ENCODE results near the gene NAPEPLD.
"Not testable (repeated sequence)": the region's sequence is repeated elsewhere in the genome, so short reads cannot be mapped to it uniquely, and the experiment has no call there.

Gene NAPEPLD

GRCh38 chr7:103152744-103153617, 4.1 kb upstream of the NAPEPLD start:
- not testable (repeated sequence) for H3K27me3 Mint-ChIP-seq; DNase-seq; H3K4me3 Mint-ChIP-seq; ATAC-seq (replicated peaks); H3K9me3 Mint-ChIP-seq
- Mint-ChIP-seq H3K27ac (peak overlapping the region in 1 of 2 donors; percentile 49), H3K4me1 (ENCODE audit: low read depth in 2 of 2) (peaks cover 20% of the 10 kb centered on the region in 2 donors), H3K36me3 (ENCODE audit: insufficient read depth) (peaks cover 15% of the 10 kb centered on the region)

DNA sequence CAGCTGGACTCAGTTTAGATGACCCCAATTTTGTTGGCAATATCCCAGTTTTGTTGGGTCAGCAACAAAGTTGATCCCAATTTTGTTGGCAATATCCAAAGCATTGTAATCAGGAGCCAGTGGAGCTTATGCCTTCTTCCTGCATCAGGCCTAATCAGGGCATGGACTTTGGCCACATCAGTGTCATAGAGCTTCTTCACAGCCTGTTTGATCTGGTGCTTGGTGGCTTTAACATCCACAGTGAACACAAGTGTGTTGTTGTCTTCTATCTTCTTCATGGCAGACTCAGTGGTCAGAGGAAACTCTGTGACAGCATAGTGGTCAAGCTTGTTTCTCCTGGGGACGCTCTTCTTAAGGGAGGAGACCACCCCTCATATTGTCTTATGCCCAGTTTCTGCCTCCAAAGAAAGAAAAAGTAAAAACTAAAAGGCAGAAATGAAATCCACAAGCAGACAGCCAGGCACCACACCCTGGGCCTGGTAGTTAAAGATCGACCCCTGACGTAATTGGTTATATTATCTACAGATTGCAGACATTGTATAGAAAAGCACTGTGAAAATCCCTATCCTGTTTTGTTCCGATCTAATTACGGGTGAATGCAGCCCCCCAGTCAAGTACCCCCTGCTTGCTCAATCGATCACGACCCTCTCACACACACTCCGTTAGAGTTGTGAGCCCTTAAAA, 3.2 kb upstream of the NAPEPLD start:
- H3K27ac Mint-ChIP-seq = peak overlapping the region in 1 of 2 donors; percentile 49
- not testable (repeated sequence) for DNase-seq; H3K9me3 Mint-ChIP-seq; H3K27me3 Mint-ChIP-seq; ATAC-seq (replicated peaks); H3K4me3 Mint-ChIP-seq
- peaks cover 15% of the 10 kb centered on the region for H3K36me3 Mint-ChIP-seq (ENCODE audit: insufficient read depth)
- peaks cover 24 to 25% of the 10 kb centered on the region in 2 donors for H3K4me1 Mint-ChIP-seq (ENCODE audit: low read depth in 2 of 2)

GRCh38 chr7:103150192-103150591, 1.3 kb upstream of the NAPEPLD start:
- ATAC-seq (replicated peaks) = no peak
- Mint-ChIP-seq H3K4me3 (peak overlapping the region; percentile 96 to 98), H3K27ac (no peak overlapping the region)

GRCh38 chr7:103149808-103150180, 895 bp upstream of the NAPEPLD start:
- H3K4me3 Mint-ChIP-seq = peak overlapping the region; percentile 96 to 98
- H3K36me3 Mint-ChIP-seq (ENCODE audit: insufficient read depth) = peaks cover 17% of the 10 kb centered on the region
- no peaks in the 10 kb centered on the region for H3K9me3 Mint-ChIP-seq
- DNase-seq (no peak), ATAC-seq (replicated peaks) (no peak)
- H3K27me3 Mint-ChIP-seq = no peaks in the 10 kb centered on the region
- H3K27ac Mint-ChIP-seq = peak overlapping the region; percentile 95 to 96
- H3K4me1 Mint-ChIP-seq (ENCODE audit: low read depth in 2 of 2) = peaks cover 21 to 31% of the 10 kb centered on the region in 2 donors

More at GRCh38 chr7:103150192-103150591, 1.3 kb upstream of the NAPEPLD start:
- H3K27me3 Mint-ChIP-seq = no peaks in the 10 kb centered on the region
- DNase-seq = no peak
- peaks cover 15% of the 10 kb centered on the region for H3K36me3 Mint-ChIP-seq (ENCODE audit: insufficient read depth)
- peaks cover 21 to 31% of the 10 kb centered on the region in 2 donors for H3K4me1 Mint-ChIP-seq (ENCODE audit: low read depth in 2 of 2)
- no peaks in the 10 kb centered on the region for H3K9me3 Mint-ChIP-seq

DNA sequence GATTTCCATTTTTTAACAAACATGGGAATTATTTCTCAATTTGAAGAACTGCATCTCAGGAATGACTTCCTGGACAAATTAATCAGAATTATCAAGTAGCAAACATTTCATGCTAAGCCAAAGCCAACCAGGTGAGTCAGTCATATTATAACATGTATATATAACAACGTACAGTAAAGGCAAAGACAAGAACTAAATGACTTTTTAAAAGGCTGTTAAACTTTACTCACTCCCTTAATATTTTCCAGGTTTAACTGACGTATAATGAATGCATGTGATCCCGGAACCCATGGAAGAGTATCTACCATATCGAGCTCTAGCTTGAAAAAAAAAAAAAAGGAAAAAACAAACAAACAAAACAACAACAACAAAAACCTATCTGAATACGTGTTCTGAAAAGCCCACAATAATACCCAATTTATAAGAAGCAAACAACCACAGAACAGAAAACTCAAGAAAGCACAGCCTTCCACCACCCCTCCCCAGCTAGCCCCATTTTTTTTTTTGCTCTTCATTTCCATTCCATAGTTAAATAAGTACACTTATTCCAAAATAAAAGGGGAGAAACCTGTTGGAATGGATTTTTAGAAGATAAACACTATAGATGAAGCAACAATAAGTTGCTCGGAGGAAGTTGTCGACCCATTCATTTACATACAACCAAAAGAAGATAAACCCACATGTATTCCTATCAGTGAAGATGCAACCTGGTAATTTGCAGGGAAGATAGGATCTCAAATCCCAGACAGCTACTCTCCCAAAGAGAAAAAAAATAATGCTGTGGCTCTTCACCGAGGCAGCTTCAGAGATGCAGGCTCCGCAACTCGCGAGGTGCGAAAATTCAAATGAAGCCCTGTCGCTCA, 537 bp downstream of the NAPEPLD start:
- Mint-ChIP-seq H3K9me3 (no peaks in the 10 kb centered on the region), H3K27ac (peak overlapping the region; percentile 95 to 96), H3K27me3 (no peaks in the 10 kb centered on the region), H3K4me1 (ENCODE audit: low read depth in 2 of 2) (peaks cover 22 to 30% of the 10 kb centered on the region in 2 donors), H3K36me3 (ENCODE audit: insufficient read depth) (peaks cover 18% of the 10 kb centered on the region), H3K4me3 (peak overlapping the region; percentile 96 to 98)
- ATAC-seq (replicated peaks) (no peak), DNase-seq (no peak)

GRCh38 chr7:103144754-103145153, 4.1 kb downstream of the NAPEPLD start:
- H3K36me3 Mint-ChIP-seq (ENCODE audit: insufficient read depth) = peaks cover 14% of the 10 kb centered on the region
- not testable (repeated sequence) for H3K27ac Mint-ChIP-seq; H3K9me3 Mint-ChIP-seq; DNase-seq; H3K27me3 Mint-ChIP-seq; H3K4me3 Mint-ChIP-seq; ATAC-seq (replicated peaks)
- H3K4me1 Mint-ChIP-seq (ENCODE audit: low read depth in 2 of 2) = peaks cover 24 to 34% of the 10 kb centered on the region in 2 donors

DNA sequence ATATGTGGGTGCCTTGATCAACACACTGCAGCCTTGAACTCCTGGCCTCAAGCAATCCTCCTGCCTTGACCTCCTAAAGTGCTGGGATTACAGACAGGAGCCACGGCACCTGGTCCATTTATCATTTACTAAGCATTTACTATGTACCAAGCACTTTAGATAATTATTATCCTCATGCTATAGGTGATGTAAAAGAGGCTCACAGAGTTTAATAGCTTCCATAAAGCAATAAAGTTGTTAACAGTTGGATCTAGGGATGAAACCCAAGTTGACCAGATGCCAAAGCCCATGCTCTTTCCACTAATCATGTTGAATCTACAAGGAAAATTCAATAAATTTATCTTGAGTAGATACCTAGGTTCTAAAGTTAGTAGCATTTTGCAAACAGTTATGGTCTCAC, 5.0 kb downstream of the NAPEPLD start:
- H3K27ac Mint-ChIP-seq = no peak overlapping the region
- no peaks in the 10 kb centered on the region for H3K9me3 Mint-ChIP-seq
- no peaks in the 10 kb centered on the region for H3K27me3 Mint-ChIP-seq
- H3K4me3 Mint-ChIP-seq = no peak overlapping the region
- peaks cover 10% of the 10 kb centered on the region for H3K36me3 Mint-ChIP-seq (ENCODE audit: insufficient read depth)
- peaks cover 19 to 34% of the 10 kb centered on the region in 2 donors for H3K4me1 Mint-ChIP-seq (ENCODE audit: low read depth in 2 of 2)
- ATAC-seq (replicated peaks) = no peak
- no peak for DNase-seq

DNA sequence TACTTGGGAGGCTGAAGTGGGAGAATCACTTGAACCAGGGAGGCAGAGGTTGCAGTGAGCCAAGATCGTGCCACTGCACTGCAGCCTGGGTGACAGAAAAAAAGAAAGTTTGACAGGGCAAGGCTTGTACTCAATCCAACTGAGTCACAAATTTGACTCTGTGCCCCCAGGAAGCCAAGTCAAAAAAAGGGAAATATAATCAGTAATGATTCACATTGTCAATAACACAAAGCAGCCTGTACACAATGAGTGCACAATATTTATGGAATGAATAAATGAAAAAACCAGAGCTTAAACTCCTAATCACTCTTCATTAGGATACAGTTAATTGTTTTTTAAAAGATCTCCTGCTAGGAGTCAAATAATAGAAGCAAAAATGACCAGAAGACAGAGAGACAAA, 6.4 kb downstream of the NAPEPLD start:
- Mint-ChIP-seq H3K27me3 (no peaks in the 10 kb centered on the region), H3K4me3 (no peak overlapping the region), H3K9me3 (no peaks in the 10 kb centered on the region), H3K36me3 (ENCODE audit: insufficient read depth) (peaks cover 3% of the 10 kb centered on the region), H3K4me1 (ENCODE audit: low read depth in 2 of 2) (peaks cover 9 to 25% of the 10 kb centered on the region in 2 donors), H3K27ac (no peak overlapping the region)
- no peak for ATAC-seq (replicated peaks)
- no peak for DNase-seq

DNA sequence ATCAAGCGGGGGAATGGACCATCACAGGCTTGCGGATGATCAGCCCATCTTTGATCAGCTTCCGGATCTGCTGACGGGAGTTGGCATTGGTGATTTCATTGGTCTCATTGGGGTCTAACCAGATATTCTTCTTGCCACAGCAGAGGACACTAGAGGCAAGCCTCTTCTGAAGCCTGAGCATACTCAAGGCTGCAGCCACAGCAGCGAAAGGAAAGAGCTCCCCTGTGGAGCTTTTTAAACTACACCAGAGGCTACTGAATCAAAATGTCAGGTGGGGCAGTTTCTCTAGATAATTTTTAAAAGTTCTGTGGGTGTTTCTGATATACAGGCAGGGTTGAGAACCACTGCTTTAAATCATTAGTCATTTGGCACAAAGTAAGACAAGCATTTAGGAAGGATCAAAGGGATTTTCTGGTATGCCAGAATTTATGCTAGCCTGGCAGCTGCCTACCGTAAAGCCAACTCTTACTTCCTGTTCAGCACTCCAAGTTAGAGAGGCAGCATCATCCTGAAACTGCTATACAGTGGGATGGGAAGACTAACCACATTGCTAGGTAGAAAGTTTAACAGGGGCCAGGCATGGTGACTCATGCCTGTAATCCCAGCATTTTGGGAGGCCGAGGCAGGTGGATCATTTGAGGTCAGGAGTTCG, 7.0 kb downstream of the NAPEPLD start:
- Mint-ChIP-seq H3K4me3 (no peak overlapping the region), H3K9me3 (no peaks in the 10 kb centered on the region), H3K27me3 (no peaks in the 10 kb centered on the region), H3K27ac (no peak overlapping the region), H3K36me3 (ENCODE audit: insufficient read depth) (peaks cover 3% of the 10 kb centered on the region), H3K4me1 (ENCODE audit: low read depth in 2 of 2) (peaks cover 6 to 19% of the 10 kb centered on the region in 2 donors)
- DNase-seq (no peak), ATAC-seq (replicated peaks) (no peak)

- ATAC-seq (replicated peaks) (no peak), DNase-seq (no peak)
- peaks cover 3 to 7% of the 10 kb centered on the region in 2 donors for H3K4me1 Mint-ChIP-seq (ENCODE audit: low read depth in 2 of 2)
- no peak overlapping the region for H3K4me3 Mint-ChIP-seq
- H3K9me3 Mint-ChIP-seq = no peaks in the 10 kb centered on the region
- H3K27me3 Mint-ChIP-seq = no peaks in the 10 kb centered on the region
- peaks cover 5% of the 10 kb centered on the region for H3K36me3 Mint-ChIP-seq (ENCODE audit: insufficient read depth)
- H3K27ac Mint-ChIP-seq = no peak overlapping the region
Measured at GRCh38 chr7:103140685-103141084, 8.2 kb downstream of the NAPEPLD start.

- ATAC-seq (replicated peaks) (no peak), DNase-seq (no peak)
- Mint-ChIP-seq H3K4me1 (ENCODE audit: low read depth in 2 of 2) (peaks cover 3 to 10% of the 10 kb centered on the region in 2 donors), H3K4me3 (no peak overlapping the region), H3K9me3 (no peaks in the 10 kb centered on the region), H3K36me3 (ENCODE audit: insufficient read depth) (peaks cover 5% of the 10 kb centered on the region), H3K27me3 (no peaks in the 10 kb centered on the region), H3K27ac (no peak overlapping the region)
Measured at GRCh38 chr7:103140061-103140460, 8.8 kb downstream of the NAPEPLD start.

DNA sequence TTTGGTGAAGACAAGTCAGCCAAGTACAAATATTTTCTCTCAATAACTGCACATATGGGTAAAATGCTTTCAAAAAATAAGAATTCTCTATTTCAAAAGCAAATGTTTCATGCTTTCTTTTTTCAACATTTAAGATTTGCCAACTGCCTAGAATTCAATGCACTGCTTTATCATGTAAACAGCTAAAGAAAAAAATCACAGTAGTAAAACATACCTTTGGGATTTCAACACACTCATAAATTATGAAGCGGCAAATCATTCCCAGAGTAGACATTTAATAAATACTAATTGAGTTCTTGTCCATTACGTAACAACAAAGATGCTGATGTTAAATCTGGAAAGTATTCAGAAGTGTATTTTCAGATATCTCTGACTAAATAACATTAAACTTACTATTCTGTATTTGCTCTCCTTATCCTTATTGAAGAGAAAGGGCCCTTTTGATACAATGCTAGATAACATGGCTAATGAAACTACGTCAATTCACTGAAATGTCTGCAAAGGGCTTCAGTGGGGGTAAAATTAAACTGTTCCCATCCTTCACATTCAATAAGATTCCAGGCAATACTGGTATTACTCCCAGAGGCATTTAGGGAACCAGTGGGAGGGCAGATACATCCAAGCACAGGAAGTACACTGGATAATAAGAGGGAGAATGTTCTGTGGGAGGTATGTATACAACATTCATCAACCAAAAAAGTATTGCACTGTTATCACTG, 13.9 kb downstream of the NAPEPLD start:
- ATAC-seq (replicated peaks) (no peak), DNase-seq (no peak)
- H3K4me1 Mint-ChIP-seq (ENCODE audit: low read depth in 2 of 2) = peaks cover 5 to 7% of the 10 kb centered on the region in 2 donors
- no peaks in the 10 kb centered on the region for H3K27me3 Mint-ChIP-seq
- no peak overlapping the region for H3K4me3 Mint-ChIP-seq
- H3K27ac Mint-ChIP-seq = no peak overlapping the region
- H3K9me3 Mint-ChIP-seq = no peaks in the 10 kb centered on the region
- peaks cover 2% of the 10 kb centered on the region for H3K36me3 Mint-ChIP-seq (ENCODE audit: insufficient read depth)

All from effector memory CD8-positive, alpha-beta T cell (primary cell).